H1 (cell line): ENCODE measurements around the gene CMSS1. TPM values are rescaled to one million over a fixed set of nuclear protein-coding genes. Genes with fewer than 3 reads are reported as not detected.

Experiments
- CTCF ChIA-PET: fragments of 300-600 bp; sonication (Branson Sonifier 250); formaldehyde crosslinking; loops from one replicate; lab custom pipeline; 2021; ENCODE audit not compliant: partially characterized antibody; lab: Charles Lee
- POLR2A ChIA-PET: fragments of 300-600 bp; sonication (Branson Sonifier 250); formaldehyde crosslinking; loops from one replicate; lab custom pipeline; 2021; ENCODE audit warnings: inconsistent platforms; ENCODE audit not compliant: partially characterized antibody; lab: Charles Lee
- DNase-seq, 2 experiments: peaks; one replicate each; pipeline versions ENCODE4 v3.0.0 to v3.0.0-alpha.2; 2010 to 2022; ENCODE audit warnings: low spot score in 2 of 2, low read depth in 1 of 2, mixed read lengths in 1 of 2
- FAIRE-seq: peaks from 2 replicates; lab custom pipeline; 2011; peaks lifted over from hg19 to GRCh38; lab: Jason Lieb, UNC
- H2AFZ ChIP-seq: 2 replicates; pipeline ENCODE4 v1.8.1; 2012; ENCODE audit warnings: low read length, inconsistent platforms
- H2AK5ac ChIP-seq: 2 replicates; pipeline ENCODE4 v1.6.1; 2013; ENCODE audit warnings: low read depth, low read length
- H2BK120ac ChIP-seq: replicated peaks from 2 replicates; pipeline ENCODE3; 2013; ENCODE audit warnings: low read depth, low read length, inconsistent platforms
- H2BK12ac ChIP-seq: 2 replicates; pipeline ENCODE4 v1.6.1; 2013; ENCODE audit warnings: low read depth, low read length
- H2BK15ac ChIP-seq: 2 replicates; pipeline ENCODE4 v1.6.1; 2013; ENCODE audit warnings: low read length
- H2BK20ac ChIP-seq: 2 replicates; pipeline ENCODE4 v1.6.1; 2013; ENCODE audit warnings: low read length
- H2BK5ac ChIP-seq: 2 replicates; pipeline ENCODE4 v1.6.1; 2013; ENCODE audit warnings: low read depth, low read length
- H3K14ac ChIP-seq: 2 replicates; pipeline ENCODE4 v1.6.1; 2013; ENCODE audit warnings: inconsistent platforms; ENCODE audit not compliant: insufficient read length
- H3K18ac ChIP-seq: 2 replicates; pipeline ENCODE4 v1.6.1; 2013; ENCODE audit warnings: low read length; ENCODE audit errors: extremely low read depth
- H3K23ac ChIP-seq: 2 replicates; pipeline ENCODE4 v1.6.1; 2013; ENCODE audit warnings: inconsistent platforms; ENCODE audit not compliant: insufficient read length
- H3K23me2 ChIP-seq: 2 replicates; pipeline ENCODE4 v1.6.1; 2013; ENCODE audit warnings: low read depth, low read length
- H3K27ac ChIP-seq: 2 replicates; pipeline ENCODE4 v1.6.1; 2011; ENCODE audit warnings: low read depth, low read length, inconsistent platforms
- H3K27me3 ChIP-seq, 4 experiments: replicated peaks in 1 of 4; 1 replicate in 1 of 4; 2 replicates in 3 of 4; pipeline versions ENCODE4 v1.6.1 to v1.8.1; 2011 to 2013; ENCODE audit warnings: low read length in 3 of 4, mild to moderate bottlenecking in 3 of 4, inconsistent platforms in 2 of 4, mixed read lengths in 2 of 4, moderate library complexity in 1 of 4; ENCODE audit not compliant: control insufficient read depth in 3 of 4, insufficient read depth in 3 of 4; ENCODE audit errors: extremely low read depth in 1 of 4
- H3K36me3 ChIP-seq, 4 experiments: 2 replicates each; pipeline versions ENCODE4 v1.6.1 to v1.8.1; 2011 to 2013; ENCODE audit warnings: mild to moderate bottlenecking in 4 of 4, low read length in 3 of 4, moderate library complexity in 2 of 4, control low read depth in 1 of 4, inconsistent platforms in 1 of 4; ENCODE audit not compliant: insufficient read depth in 4 of 4, control insufficient read depth in 2 of 4
- H3K4ac ChIP-seq: replicated peaks from 2 replicates; pipeline ENCODE3; 2013; ENCODE audit warnings: low read length, low read depth, mixed read lengths, inconsistent platforms; ENCODE audit not compliant: insufficient read length
- H3K4me1 ChIP-seq, 4 experiments: replicated peaks in 1 of 4; 1 replicate in 1 of 4; 2 replicates in 3 of 4; pipeline versions ENCODE4 v1.6.1 to v1.8.1; 2011 to 2013; ENCODE audit warnings: low read length in 3 of 4, inconsistent platforms in 2 of 4, mixed read lengths in 1 of 4; ENCODE audit not compliant: insufficient read depth in 4 of 4, control insufficient read depth in 3 of 4
- H3K4me2 ChIP-seq, 2 experiments: 2 replicates each; pipeline versions ENCODE4 v1.6.1 to v1.8.1; 2011 to 2013; ENCODE audit warnings: low read depth in 2 of 2, low read length in 2 of 2, control low read depth in 1 of 2, inconsistent platforms in 1 of 2, mild to moderate bottlenecking in 1 of 2; ENCODE audit not compliant: insufficient read depth in 1 of 2
- H3K4me3 ChIP-seq, 4 experiments: fragments of 200-600, 300-600 bp in 1 of 4; sonication (generic), shearing (Covaris generic), sonication (Bioruptor Twin) in 1 of 4; 2 replicates each; pipeline versions ENCODE4 v1.5.1 to v1.8.1; 2011 to 2016; ENCODE audit warnings: low read length in 4 of 4, low read depth in 3 of 4, control low read depth in 2 of 4, inconsistent platforms in 2 of 4, mild to moderate bottlenecking in 2 of 4, mixed read lengths in 1 of 4, moderate library complexity in 1 of 4; ENCODE audit not compliant: insufficient read depth in 2 of 4; ENCODE audit errors: extremely low read depth in 1 of 4
- H3K56ac ChIP-seq: replicated peaks from 2 replicates; pipeline ENCODE3; 2013; ENCODE audit warnings: low read depth, mild to moderate bottlenecking, mixed read lengths, low read length, inconsistent platforms; ENCODE audit not compliant: insufficient read length
- H3K79me1 ChIP-seq: 2 replicates; pipeline ENCODE4 v1.6.1; 2013; ENCODE audit warnings: low read depth, low read length, control low read depth
- H3K79me2 ChIP-seq, 2 experiments: 2 replicates each; pipeline versions ENCODE4 v1.6.1 to v1.8.1; 2012 to 2013; ENCODE audit warnings: low read length in 2 of 2, mild to moderate bottlenecking in 2 of 2, inconsistent platforms in 1 of 2; ENCODE audit not compliant: insufficient read depth in 2 of 2, control insufficient read depth in 1 of 2
- H3K9ac ChIP-seq, 4 experiments: replicated peaks in 1 of 4; 1 replicate in 1 of 4; 2 replicates in 3 of 4; pipeline versions ENCODE4 v1.6.1 to v1.8.1; 2011 to 2013; ENCODE audit warnings: low read depth in 3 of 4, low read length in 3 of 4, control low read depth in 2 of 4, mild to moderate bottlenecking in 2 of 4, moderate library complexity in 2 of 4, inconsistent platforms in 1 of 4; ENCODE audit errors: extremely low read depth in 1 of 4
- H3K9me3 ChIP-seq, 2 experiments: 2 replicates each; pipeline versions ENCODE4 v1.6.1 to v1.8.1; 2012 to 2013; ENCODE audit warnings: mild to moderate bottlenecking in 2 of 2, moderate library complexity in 2 of 2, control low read depth in 1 of 2, inconsistent platforms in 1 of 2, low read depth in 1 of 2, low read length in 1 of 2, mixed read lengths in 1 of 2; ENCODE audit not compliant: insufficient read depth in 2 of 2
- H4K20me1 ChIP-seq, 2 experiments: replicated peaks in 1 of 2; 2 replicates each; pipeline versions ENCODE3 to v1.8.1; 2011 to 2013; ENCODE audit warnings: inconsistent platforms in 2 of 2, low read length in 2 of 2, mild to moderate bottlenecking in 1 of 2; ENCODE audit not compliant: insufficient read depth in 2 of 2, control insufficient read depth in 1 of 2
- H4K5ac ChIP-seq: 2 replicates; pipeline ENCODE4 v1.6.1; 2013; ENCODE audit warnings: low read length, low read depth, mixed read lengths, inconsistent platforms; ENCODE audit not compliant: insufficient read length
- H4K8ac ChIP-seq: 2 replicates; pipeline ENCODE4 v1.8.0; 2013; ENCODE audit warnings: mild to moderate bottlenecking, moderate library complexity, low read length, inconsistent platforms; ENCODE audit not compliant: insufficient read depth; ENCODE audit errors: extremely low read depth
- H4K91ac ChIP-seq: replicated peaks from 2 replicates; pipeline ENCODE3; 2013; ENCODE audit warnings: low read length, mixed read lengths, inconsistent platforms; ENCODE audit not compliant: insufficient read length
- ASH2L ChIP-seq: fragments of 200-600, 300-600 bp; sonication (generic); IDR thresholded peaks from one replicate; pipeline ENCODE4 v1.7.1; 2017; ENCODE audit warnings: low read length
- BRCA1 ChIP-seq: IDR thresholded peaks from 2 replicates; pipeline ENCODE4 v1.6.1; 2012; ENCODE audit warnings: low read depth, low read length, improper control_type of control experiment
- CTCF ChIP-seq, 3 experiments: IDR thresholded peaks; 1 replicate in 2 of 3; 2 replicates in 1 of 3; pipeline versions ENCODE4 v1.5.1 to v1.6.1; 2011; ENCODE audit warnings: low read length in 3 of 3, mild to moderate bottlenecking in 3 of 3, inconsistent platforms in 2 of 3, low read depth in 1 of 3, moderate library complexity in 1 of 3; ENCODE audit not compliant: insufficient read depth in 1 of 3; ENCODE audit errors: control extremely low read depth in 1 of 3
- POLR2AphosphoS5 ChIP-seq: IDR thresholded peaks from 2 replicates; pipeline ENCODE4 v1.6.1; 2011; ENCODE audit warnings: low read depth, low read length
- WGBS, 2 experiments: shearing (Covaris generic) in 1 of 2; methylation state at CpG; one replicate each; pipeline versions ENCODE4 v1.1.6 to v1.1.7; 2013 to 2015; ENCODE audit warnings: low lambda C conversion rate in 2 of 2, mixed read lengths in 2 of 2, inconsistent platforms in 1 of 2, low coverage in 1 of 2, missing lambda C conversion rate in 1 of 2; ENCODE audit not compliant: insufficient replicate concordance in 2 of 2, insufficient coverage in 1 of 2, insufficient read length in 1 of 2; ENCODE audit errors: extremely low coverage in 1 of 2, missing lambda C conversion rate in 1 of 2; 5-methylcytosine and 5-hydroxymethylcytosine counted together
- polyA plus RNA-seq, 7 experiments: library from polyadenylated mRNA; depleted of rRNA in 3 of 7; stranded (reverse) in 5 of 7; unstranded in 2 of 7; fragments of >200 nt in 5 of 7; fragments of 200-250 nt in 2 of 7; gene quantifications; 1 replicate in 5 of 7; 2 replicates in 1 of 7; 4 replicates in 1 of 7; pipeline versions ENCODE4 v1.2.1 to v1.2.3, GENCODE V29; 2011 to 2013; ENCODE audit warnings: missing spikeins in 2 of 7, mixed read lengths in 2 of 7
- total RNA-seq: library from RNA; stranded (reverse); fragmentation: NEBNext Ultra II Directional; extraction: Animal tissue kit (Norgen Biotek cat#: 25700); gene quantifications from 2 replicates; pipeline ENCODE4 v1.2.1, GENCODE V29; 2021

CMSS1 gene
- total and polyA plus RNA-seq, 2 of the 8 experiments (the other 6 are each of a cell fraction or from before 2014, with no cell fraction given), result 15.2 to 75.1 TPM

GRCh38 chr3:100189444-100189964 lies 371.8 kb downstream of the CMSS1 start:
- no peak overlapping the region for H2BK120ac ChIP-seq
- WGBS, 2 experiments, result 92% methylated on average over 4 of the region's 4 CpGs; no CpG with 5 or more reads in 1 of the 2 experiments
- no peak overlapping the region for H3K18ac ChIP-seq
- FAIRE-seq (no peak), DNase-seq (no peak)
- H4K20me1 ChIP-seq, result no peaks in the 10 kb centered on the region
- no peak overlapping the region for H4K8ac ChIP-seq
- no peak overlapping the region for H2BK12ac ChIP-seq
- no peak overlapping the region for H2AK5ac ChIP-seq
- H3K23ac ChIP-seq, result no peak overlapping the region
- H3K4me1 ChIP-seq, result no peaks in the 10 kb centered on the region; a peak in 1 of 7 replicates
- no peak overlapping the region for H2BK5ac ChIP-seq
- no peak overlapping the region for H2BK15ac ChIP-seq
- no peak overlapping the region for H3K56ac ChIP-seq
- TF ChIP-seq CTCF (IDR thresholded peaks at IDR 0.05; ENCODE audit: control extremely low read depth in 1 of 3, insufficient read depth in 1 of 3, low read depth in 1 of 3, low read length in 3 of 3), result no peak
- no peak for TF ChIP-seq BRCA1
- no peak for TF ChIP-seq POLR2AphosphoS5
- TF ChIP-seq ASH2L, result no peak
- no peak overlapping the region for H2BK20ac ChIP-seq
- no peaks in the 10 kb centered on the region for H3K79me2 ChIP-seq
- H3K9ac ChIP-seq, result no peak overlapping the region
- H3K27me3 ChIP-seq, result no peaks in the 10 kb centered on the region; a peak in 1 of 7 replicates
- ChIA-PET POLR2A (no interaction called here), CTCF (no interaction called here)
- no peak overlapping the region for H3K4me3 ChIP-seq
- H3K14ac ChIP-seq, result no peak overlapping the region
- H4K5ac ChIP-seq, result no peak overlapping the region
- H4K91ac ChIP-seq, result no peak overlapping the region
- no peak overlapping the region for H3K4me2 ChIP-seq
- no peak overlapping the region for H3K27ac ChIP-seq
- no peak overlapping the region for H3K4ac ChIP-seq
- no peaks in the 10 kb centered on the region for H3K9me3 ChIP-seq
- H3K23me2 ChIP-seq, result no peaks in the 10 kb centered on the region
- H3K36me3 ChIP-seq, result no peaks in the 10 kb centered on the region; a peak in 1 of 8 replicates
- H3K79me1 ChIP-seq, result no peaks in the 10 kb centered on the region
- no peak overlapping the region for H2AFZ ChIP-seq
